ENCODE measurements around the gene F11.

DNA sequence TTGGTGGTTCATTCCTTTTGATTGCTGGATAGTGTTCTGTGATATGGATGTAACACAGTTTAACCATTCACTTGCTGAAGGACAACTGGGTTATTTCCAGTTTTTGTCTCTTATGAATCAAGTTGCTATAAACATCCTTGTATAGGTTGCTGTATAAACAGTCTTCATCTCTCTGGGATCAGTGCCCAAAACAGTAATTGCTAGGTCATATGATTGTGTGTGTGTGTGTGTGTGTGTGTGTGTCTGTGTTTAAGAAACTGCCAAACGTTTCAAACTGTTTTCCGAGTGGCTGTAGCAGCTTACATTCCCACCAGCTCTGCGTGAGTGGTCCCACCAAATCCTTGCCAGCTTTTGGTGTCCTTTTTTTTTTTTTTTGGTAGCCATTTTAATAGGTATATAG, 60.4 kb downstream of the F11 start:
- TF ChIP-seq ZNF512 (tag; IDR thresholded peaks at IDR 0.05) (no peak), CTBP1 (IDR thresholded peaks at IDR 0.05; ENCODE audit: borderline replicate concordance) (no peak), ARNT (IDR thresholded peaks at IDR 0.05) (no peak), ZSCAN29 (IDR thresholded peaks at IDR 0.05) (no peak), MTF1 (CRISPR knock-in tag; IDR thresholded peaks at IDR 0.05; ENCODE audit: borderline replicate concordance) (no peak), GATA2 (CRISPR knock-in tag; IDR thresholded peaks at IDR 0.05) (no peak), NRF1 (conservative IDR thresholded peaks at IDR 0.05 in 1 of 2, IDR thresholded peaks at IDR 0.05 in 1 of 2) (no peak)
